Type B pancreatic cell (in vitro differentiated cells): Measurements from ENCODE around the gene NTN3. TPM values are rescaled to one million over a fixed set of nuclear protein-coding genes. Genes with fewer than 3 reads are reported as not detected.

Source experiments
- DNase-seq: peaks from one replicate; pipeline ENCODE4 v3.0.0; 2021; ENCODE audit warnings: mixed read lengths; ENCODE audit not compliant: unreplicated experiment; ENCODE audit errors: extremely low spot score
- H3K27ac Mint-ChIP-seq: 2 replicates; pipeline ENCODE4 v1.8.0; 2021; ENCODE audit warnings: mild to moderate bottlenecking, mixed read lengths
- H3K27me3 Mint-ChIP-seq: 2 replicates; pipeline ENCODE4 v1.8.0; 2021; ENCODE audit warnings: mixed read lengths
- H3K36me3 Mint-ChIP-seq: 2 replicates; pipeline ENCODE4 v1.8.0; 2021; ENCODE audit warnings: mixed read lengths
- H3K4me1 Mint-ChIP-seq: one replicate; pipeline ENCODE4 v1.8.0; 2021; ENCODE audit warnings: mixed read lengths; ENCODE audit not compliant: unreplicated experiment
- H3K4me3 Mint-ChIP-seq: 2 replicates; pipeline ENCODE4 v1.8.0; 2021; ENCODE audit warnings: mild to moderate bottlenecking, mixed read lengths
- H3K9me3 Mint-ChIP-seq: 2 replicates; pipeline ENCODE4 v1.8.0; 2021; ENCODE audit warnings: mixed read lengths
- CTCF ChIP-seq: fragments of 200-600 bp; sonication (generic); conservative IDR thresholded peaks from 2 replicates; pipeline ENCODE4 v1.5.0; 2021; ENCODE audit warnings: antibody characterized with exemption, mild to moderate bottlenecking
- microRNA-seq: library from miRNA; unstranded; fragments of <30 nt; microRNA quantifications from one replicate; pipeline ENCODE4, GENCODE V29; 2020
- total RNA-seq: library from RNA; stranded (reverse); gene quantifications from 2 replicates; pipeline ENCODE4 v1.2.1, GENCODE V29; 2021; ENCODE audit warnings: low replicate concordance

The NTN3 gene
- total RNA-seq, 1 donor from 2014 or later, result 4.5 TPM

DNA sequence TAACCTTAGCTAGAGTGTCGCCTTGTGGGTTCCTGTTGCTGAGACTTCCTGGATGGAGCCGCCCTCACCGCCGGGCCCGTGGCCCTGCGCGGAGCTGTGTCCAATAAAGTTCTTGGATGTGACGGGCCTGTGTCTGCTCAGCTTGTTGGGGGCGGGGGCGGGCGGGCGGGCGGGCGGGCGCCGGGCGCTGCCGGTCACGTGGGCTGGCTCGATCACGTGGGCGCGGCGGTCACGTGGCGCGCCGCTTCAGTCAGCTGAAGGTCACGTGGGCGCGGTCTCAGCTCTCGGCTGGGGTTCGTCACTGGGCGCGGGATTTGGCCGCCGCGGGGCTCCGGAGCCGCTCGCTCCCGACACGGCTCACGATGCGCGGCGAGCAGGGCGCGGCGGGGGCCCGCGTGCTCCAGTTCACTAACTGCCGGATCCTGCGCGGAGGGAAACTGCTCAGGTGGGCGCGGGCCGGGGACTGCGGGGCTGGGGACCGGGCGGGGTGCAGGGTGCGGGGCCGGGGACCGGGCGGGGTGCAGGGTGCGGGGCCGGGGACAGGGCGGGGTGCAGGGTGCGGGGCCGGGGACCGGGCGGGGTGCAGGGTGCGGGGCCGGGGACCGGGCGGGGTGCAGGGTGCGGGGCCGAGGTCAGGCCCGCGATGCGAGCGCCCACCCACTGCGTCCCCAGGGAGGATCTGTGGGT is 49.1 kb downstream of the NTN3 start, which contains the start of gene AMDHD2:
Gene AMDHD2, plus strand, starts transcription at position 275 of the 687 bp plus-strand sequence. Its CDS starts 88 bp downstream, at position 363.
- Mint-ChIP-seq H3K9me3 (no peaks in the 10 kb centered on the region), H3K27ac (peak within 1 kb of the TSS; percentile 99), H3K36me3 (peaks cover 8% of the 10 kb centered on the region), H3K4me1 (peaks cover 35% of the 10 kb centered on the region), H3K4me3 (peak within 1 kb of the TSS; percentile 97), H3K27me3 (no peaks in the 10 kb centered on the region)
- TF ChIP-seq CTCF, result no peak
- peak; percentile 93 for DNase-seq

DNA sequence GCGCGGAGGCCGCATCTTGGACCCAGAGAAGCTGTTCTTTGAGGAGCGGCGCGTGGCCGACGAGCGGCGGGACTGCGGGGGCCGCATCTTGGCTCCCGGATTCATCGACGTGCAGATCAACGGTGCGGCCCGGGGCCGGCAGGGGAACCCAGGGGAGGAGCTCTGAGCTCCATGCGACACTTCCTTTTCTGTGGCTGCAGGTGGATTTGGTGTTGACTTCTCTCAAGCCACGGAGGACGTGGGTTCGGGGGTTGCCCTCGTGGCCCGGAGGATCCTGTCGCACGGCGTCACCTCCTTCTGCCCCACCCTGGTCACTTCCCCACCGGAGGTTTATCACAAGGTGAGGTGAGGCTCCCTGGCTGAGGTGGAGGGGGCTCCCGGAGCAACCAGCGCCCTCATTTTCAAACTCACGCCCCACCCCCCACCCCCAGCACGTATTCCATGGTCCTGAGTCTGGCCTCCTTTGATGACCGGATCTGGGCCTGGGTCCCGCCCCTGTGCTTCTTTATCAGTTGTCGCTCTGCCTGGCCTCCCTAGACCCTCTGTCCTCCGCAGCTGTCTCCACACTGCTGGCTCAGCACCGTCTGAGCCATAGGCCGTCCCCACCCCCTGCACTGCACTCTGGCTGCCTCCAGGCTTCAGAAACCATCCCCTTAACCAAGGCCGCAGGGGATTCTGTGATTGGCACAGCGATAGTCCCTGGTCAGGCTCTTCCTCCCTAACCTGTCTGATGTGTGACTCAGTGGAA is 49.9 kb downstream of the NTN3 start:
- peaks cover 28% of the 10 kb centered on the region for H3K4me1 Mint-ChIP-seq
- peak overlapping the region; percentile 97 for H3K4me3 Mint-ChIP-seq
- no peaks in the 10 kb centered on the region for H3K9me3 Mint-ChIP-seq
- H3K27me3 Mint-ChIP-seq, result no peaks in the 10 kb centered on the region
- peak; percentile 71 for DNase-seq
- H3K27ac Mint-ChIP-seq, result peak overlapping the region; percentile 99
- peak; percentile 16 for TF ChIP-seq CTCF
- peaks cover 8% of the 10 kb centered on the region for H3K36me3 Mint-ChIP-seq

Small RNA genes lying within 50 kb of the gene (microRNA-seq; reads per million reads assigned to microRNA genes)
- gene MIR6767, result not detected
- not detected for gene MIR6768

Other genes starting within 250 kb of the NTN3 start
- 24.9 and 30.4 TPM in 2 replicates for gene E4F1, start 247.7 kb upstream of the NTN3 start, total RNA-seq
- 0.57 and 2.6 TPM in 2 replicates for gene DNASE1L2, start 234.9 kb upstream of the NTN3 start, total RNA-seq
- gene ECI1, start 219.7 kb upstream of the NTN3 start, total RNA-seq, result 72.7 and 89.7 TPM in 2 replicates
- 180 and 241 TPM in 2 replicates for gene RNPS1, start 203.2 kb upstream of the NTN3 start, total RNA-seq
- 10.5 and 12.5 TPM in 2 replicates for gene ABCA3, start 130.6 kb upstream of the NTN3 start, total RNA-seq
- gene CCNF, start 41.9 kb upstream of the NTN3 start, total RNA-seq, result 15.5 and 36.0 TPM in 2 replicates
- gene TEDC2, start 11.2 kb upstream of the NTN3 start, total RNA-seq, result 10.5 and 31.6 TPM in 2 replicates
- 15.6 and 22.1 TPM in 2 replicates for gene TBC1D24, start 3.8 kb downstream of the NTN3 start, total RNA-seq
- gene ATP6V0C, start 42.7 kb downstream of the NTN3 start, total RNA-seq, result 155 and 223 TPM in 2 replicates
- 46.1 and 61.8 TPM in 2 replicates for gene AMDHD2, start 49.1 kb downstream of the NTN3 start, total RNA-seq
- 0.22 and 0.74 TPM in 2 replicates for gene CEMP1, start 60.1 kb downstream of the NTN3 start, total RNA-seq
- gene PDPK1, start 66.7 kb downstream of the NTN3 start, total RNA-seq, result 40.8 and 57.1 TPM in 2 replicates
- 25.1 and 30.5 TPM in 2 replicates for gene KCTD5, start 211.2 kb downstream of the NTN3 start, total RNA-seq
- gene PRSS27, start 248.9 kb downstream of the NTN3 start, total RNA-seq, result 19.0 and 24.6 TPM in 2 replicates